Activated T-cell treated with anti-CD3 and anti-CD28 coated beads for 48 hours (primary cell): ENCODE measurements around the gene SEPTIN11.
"Not testable (repeated sequence)": the region's sequence is repeated elsewhere in the genome, so short reads cannot be mapped to it uniquely, and the experiment has no call there.

Experiments used
- DNase-seq: peaks from one replicate; pipeline ENCODE4 v3.0.0-alpha.2; 2020; ENCODE audit warnings: low read depth

The SEPTIN11 gene

GRCh38 chr4:76952071-76952470, 2.5 kb downstream of the SEPTIN11 start:
- DNase-seq = no peak

GRCh38 chr4:76952656-76953582, 3.4 kb downstream of the SEPTIN11 start:
- no peak for DNase-seq

GRCh38 chr4:76953956-76954355, 4.4 kb downstream of the SEPTIN11 start:
- no peak for DNase-seq

GRCh38 chr4:76954489-76954888, 4.9 kb downstream of the SEPTIN11 start:
- no peak for DNase-seq

- no peak for DNase-seq
Observed at GRCh38 chr4:76955182-76955581, 5.6 kb downstream of the SEPTIN11 start.

GRCh38 chr4:76957004-76957738, 7.6 kb downstream of the SEPTIN11 start:
- no peak for DNase-seq

- DNase-seq = no peak
Observed at GRCh38 chr4:76958891-76959290, 9.3 kb downstream of the SEPTIN11 start.

GRCh38 chr4:76960014-76960413, 10.5 kb downstream of the SEPTIN11 start:
- DNase-seq = no peak

- no peak for DNase-seq
Observed at GRCh38 chr4:76962406-76963130, 13.0 kb downstream of the SEPTIN11 start.

- no peak for DNase-seq
Observed at GRCh38 chr4:76963131-76963750, 13.7 kb downstream of the SEPTIN11 start.

- not testable (repeated sequence) for DNase-seq
Observed at GRCh38 chr4:76963927-76964326, 14.4 kb downstream of the SEPTIN11 start.

- no peak for DNase-seq
Observed at GRCh38 chr4:76964769-76965168, 15.2 kb downstream of the SEPTIN11 start.

- DNase-seq = no peak
Observed at GRCh38 chr4:76965866-76966579, 16.5 kb downstream of the SEPTIN11 start.

GRCh38 chr4:76968937-76969336, 19.4 kb downstream of the SEPTIN11 start:
- DNase-seq = no peak

GRCh38 chr4:76969495-76969894, 19.9 kb downstream of the SEPTIN11 start:
- no peak for DNase-seq

- no peak for DNase-seq
Observed at GRCh38 chr4:76969941-76970529, 20.5 kb downstream of the SEPTIN11 start.

GRCh38 chr4:76972306-76972705, 22.8 kb downstream of the SEPTIN11 start:
- DNase-seq = no peak

- DNase-seq = no peak
Observed at GRCh38 chr4:76974150-76974549, 24.6 kb downstream of the SEPTIN11 start.

- DNase-seq = no peak
Observed at GRCh38 chr4:76977113-76977512, 27.6 kb downstream of the SEPTIN11 start.

GRCh38 chr4:76977736-76978350, 28.3 kb downstream of the SEPTIN11 start:
- DNase-seq = no peak

GRCh38 chr4:76979236-76979635, 29.7 kb downstream of the SEPTIN11 start:
- DNase-seq = no peak
